Subcutaneous adipose tissue (tissue), 4 donors: ENCODE data around the gene GDF7. TPM values are rescaled to one million over a fixed set of nuclear protein-coding genes. Genes with fewer than 3 reads are reported as not detected.

ENCODE experiments used
- total RNA-seq, 4 donors: library from RNA; depleted of rRNA; stranded (reverse); fragments of >200 nt; gene quantifications; one replicate each; pipeline ENCODE4 v1.1.0, GENCODE V29; 2016
- TF ChIP-seq, protein P1 (sequence below): fragments of 450-650 bp; IDR thresholded peaks from one replicate; pipeline ENCODE4 v1.5.1; 2016; ENCODE audit warnings: low read depth, mild to moderate bottlenecking, control low read depth, antibody characterized with exemption, moderate library complexity

The GDF7 gene
- total RNA-seq, 4 donors from 2014 or later: under 0.01 to 0.19 (median under 0.01) TPM; not detected in 1

DNA sequence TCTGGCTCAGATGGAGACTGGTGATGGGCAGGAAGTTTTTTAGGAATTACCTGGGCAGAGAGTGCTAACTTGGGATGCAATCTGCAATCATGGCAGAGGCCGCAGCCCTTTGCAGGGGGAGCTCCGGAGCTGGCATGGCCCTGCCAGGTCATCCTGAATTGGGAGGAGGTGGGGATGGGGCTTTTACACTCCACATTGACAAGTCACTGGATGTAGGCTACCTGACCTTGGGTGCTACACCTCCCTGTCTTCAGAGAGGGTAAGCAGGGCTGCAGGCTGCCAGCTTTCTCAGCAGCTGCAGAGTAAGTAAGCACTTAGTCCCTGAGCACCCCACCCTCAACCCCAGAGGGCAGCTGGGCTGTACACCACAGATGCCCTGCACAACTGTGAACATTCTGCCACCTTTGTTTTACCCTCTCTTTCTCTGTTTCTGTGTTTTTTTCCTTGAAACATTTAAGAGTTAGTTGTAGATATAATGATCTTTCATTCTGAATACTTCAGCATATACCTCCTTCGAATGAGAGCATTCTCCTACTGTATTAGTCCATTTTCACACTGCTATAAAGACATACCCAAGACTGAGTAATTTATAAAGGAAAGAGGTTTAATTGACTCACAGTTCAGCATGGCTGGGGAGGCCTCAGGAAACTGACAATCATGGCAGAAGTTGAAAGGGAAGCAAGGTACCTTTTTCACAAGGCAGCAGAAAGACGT, 9.3 kb upstream of the GDF7 start:
- TF ChIP-seq, protein P1, sequence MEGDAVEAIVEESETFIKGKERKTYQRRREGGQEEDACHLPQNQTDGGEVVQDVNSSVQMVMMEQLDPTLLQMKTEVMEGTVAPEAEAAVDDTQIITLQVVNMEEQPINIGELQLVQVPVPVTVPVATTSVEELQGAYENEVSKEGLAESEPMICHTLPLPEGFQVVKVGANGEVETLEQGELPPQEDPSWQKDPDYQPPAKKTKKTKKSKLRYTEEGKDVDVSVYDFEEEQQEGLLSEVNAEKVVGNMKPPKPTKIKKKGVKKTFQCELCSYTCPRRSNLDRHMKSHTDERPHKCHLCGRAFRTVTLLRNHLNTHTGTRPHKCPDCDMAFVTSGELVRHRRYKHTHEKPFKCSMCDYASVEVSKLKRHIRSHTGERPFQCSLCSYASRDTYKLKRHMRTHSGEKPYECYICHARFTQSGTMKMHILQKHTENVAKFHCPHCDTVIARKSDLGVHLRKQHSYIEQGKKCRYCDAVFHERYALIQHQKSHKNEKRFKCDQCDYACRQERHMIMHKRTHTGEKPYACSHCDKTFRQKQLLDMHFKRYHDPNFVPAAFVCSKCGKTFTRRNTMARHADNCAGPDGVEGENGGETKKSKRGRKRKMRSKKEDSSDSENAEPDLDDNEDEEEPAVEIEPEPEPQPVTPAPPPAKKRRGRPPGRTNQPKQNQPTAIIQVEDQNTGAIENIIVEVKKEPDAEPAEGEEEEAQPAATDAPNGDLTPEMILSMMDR: no peak

DNA sequence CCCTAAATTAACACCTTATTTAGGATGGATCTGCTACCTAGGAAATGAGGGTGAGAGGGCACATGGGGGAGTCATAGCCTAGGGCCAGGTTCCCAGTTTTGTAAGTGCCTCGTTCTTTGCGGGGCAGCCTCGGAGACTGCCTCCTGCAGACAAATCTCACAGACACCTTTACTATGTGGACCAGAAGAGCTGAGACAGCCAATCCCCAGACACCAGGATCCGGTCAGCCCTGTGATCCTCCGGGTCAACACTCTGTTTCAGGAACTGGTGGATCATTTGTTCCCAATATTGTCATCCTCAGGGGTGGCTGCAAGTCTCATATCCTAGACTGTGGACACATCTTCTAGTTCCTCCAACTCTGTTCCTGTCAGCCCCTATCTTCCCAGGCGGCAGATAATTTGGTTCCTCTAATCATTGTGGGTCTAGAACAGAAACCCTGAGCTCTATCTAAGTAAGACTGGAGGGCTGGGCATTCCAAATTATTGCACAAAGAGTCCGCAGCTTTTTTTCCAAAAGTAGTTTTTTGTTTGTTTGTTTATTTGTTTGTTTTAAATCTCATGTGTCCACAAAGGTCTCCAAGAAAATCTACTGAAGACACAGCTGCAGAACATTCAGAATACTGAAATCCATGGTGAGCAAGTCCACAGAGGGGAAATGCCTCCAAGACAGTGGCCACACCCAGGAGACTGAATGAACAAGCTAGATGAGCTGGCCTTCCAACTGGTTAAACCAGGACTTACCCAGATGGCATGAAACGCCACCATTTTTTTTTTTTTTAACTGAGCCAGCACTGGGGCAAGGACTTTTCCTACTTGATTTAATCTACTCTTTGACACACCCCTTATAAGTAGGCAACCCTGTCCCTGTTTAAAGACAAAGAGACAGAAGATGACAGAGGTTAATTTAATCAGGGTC, 6.2 kb upstream of the GDF7 start:
- TF ChIP-seq, protein P1: no peak

DNA sequence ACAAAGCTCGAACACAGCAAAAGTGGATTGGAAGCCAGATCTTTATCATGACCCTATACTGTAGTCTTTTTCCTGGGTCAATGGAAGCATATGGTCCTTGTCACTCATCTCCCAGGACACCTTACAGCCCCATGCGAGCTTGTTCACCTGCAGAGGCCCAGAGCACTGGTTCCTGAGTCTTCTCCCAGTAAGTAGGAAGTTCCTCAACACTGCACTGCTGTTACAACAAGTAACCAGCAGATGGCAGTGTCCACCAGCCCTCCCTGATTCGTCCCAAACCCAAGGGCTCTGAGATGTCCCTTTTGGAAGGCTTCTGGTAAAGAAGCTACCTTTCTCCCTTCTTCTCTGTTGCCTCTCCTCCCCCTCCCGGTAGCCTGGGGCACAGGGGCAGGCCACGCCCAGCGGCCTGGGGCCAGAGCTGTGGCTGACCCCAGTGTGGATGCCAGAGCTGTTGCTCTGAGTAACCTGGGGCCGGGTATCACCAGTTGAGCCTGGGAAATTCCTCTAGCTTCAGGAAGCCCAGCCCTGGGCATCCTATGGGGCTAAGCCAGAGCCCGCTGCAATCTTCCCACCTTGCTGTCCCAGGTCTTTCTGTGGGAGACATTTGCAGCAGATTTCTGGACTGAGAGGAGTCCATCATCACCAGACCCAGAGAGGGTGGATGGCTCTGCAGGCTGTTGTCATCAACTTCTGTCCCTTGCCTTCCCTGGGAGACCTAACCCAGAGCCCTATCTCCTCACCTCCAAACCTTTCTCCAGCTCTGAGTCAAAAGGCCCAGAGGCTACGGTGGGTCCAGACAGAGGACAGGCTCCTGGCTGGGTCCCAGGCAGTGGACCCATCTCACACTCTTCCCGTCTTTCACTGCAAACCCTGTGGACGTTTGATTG, 5.3 kb upstream of the GDF7 start:
- TF ChIP-seq, protein P1: no peak

DNA sequence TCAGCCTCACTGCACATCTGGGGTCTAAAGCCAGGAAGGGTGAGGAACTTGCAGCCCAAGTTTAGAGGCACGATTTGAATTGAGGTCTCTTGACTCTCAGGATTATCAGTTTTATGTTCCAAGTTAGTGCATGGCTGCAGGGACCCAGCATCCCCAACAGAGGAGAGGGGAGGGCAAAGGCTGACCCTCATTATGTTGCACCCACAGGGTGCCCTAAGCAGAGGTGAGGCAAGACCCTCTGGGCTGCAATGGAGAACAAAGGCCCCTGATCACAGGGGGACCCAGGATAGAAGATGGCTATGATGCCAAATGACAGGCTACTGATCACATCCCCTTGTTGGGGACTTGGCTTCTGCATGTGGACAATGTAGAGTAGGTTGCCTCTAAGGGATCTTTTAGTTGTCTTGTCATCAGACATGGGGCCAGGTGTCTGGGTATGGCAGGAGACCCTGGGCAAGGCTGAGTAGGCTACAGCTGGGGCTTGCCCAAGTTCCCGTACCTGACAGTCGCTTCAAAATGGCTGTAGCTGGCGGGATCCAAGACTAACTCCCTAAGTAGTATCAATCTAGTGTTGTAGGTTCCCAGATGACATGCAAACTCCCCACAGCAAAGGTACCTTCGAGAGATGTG, 4.5 kb upstream of the GDF7 start:
- TF ChIP-seq, protein P1: no peak

DNA sequence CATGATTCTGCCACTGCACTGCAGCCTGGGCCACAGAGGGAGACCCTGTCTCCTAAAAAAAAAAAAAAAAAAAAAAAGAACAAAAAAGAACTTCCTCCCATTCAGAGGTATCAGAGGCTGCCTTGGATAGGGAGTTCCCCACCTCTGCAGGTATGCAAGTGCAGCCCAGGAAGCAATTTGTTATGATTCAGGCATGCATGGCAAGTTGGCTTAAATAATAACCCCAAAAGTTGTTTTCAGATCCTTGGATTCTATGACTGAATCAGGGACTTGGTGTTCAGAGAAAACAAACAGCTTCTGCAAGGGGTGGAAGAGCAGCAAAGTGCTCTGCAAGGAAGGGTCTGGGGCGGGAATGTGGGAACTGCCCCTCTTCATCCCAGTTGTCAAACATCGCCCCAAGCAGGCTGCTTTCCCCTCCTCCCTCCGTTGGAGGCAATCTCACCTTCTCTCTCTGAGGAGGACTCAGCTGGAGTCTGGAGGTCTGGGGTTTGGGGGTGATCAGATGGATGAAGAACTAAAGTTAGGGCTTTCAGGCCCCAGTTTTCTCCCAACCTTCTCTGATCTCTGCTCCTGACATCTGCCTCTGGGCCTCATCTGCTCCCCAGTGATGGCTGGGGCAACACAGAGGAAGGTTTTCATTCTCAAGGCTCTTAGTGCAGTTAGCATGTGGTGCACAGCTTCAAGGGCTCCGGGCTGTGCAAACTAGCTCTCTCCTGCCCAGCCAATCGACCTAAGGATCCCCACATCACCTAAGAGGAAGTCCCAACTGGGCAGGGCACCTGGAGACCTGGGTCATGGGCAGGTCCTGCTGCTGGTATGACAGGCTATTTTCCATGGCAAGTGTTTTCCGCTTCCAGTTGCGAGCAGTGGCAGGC, 3.5 kb upstream of the GDF7 start:
- TF ChIP-seq, protein P1: no peak

DNA sequence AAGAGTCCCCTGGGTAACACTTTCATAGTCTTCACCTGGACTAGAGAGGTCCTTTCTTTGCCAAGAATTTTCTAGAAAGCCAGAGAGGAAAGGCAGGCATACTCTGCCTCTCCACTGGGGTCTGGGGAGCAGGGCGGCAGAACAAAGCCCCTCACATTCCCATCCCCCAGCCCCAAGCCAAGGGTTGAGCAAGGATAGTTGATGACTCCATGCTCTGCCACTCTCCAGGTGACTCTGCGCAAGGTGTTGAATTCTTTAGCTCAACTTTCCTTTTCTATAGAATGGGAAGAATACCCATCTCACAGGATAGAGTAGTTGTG, 2.9 kb upstream of the GDF7 start:
- TF ChIP-seq, protein P1: no peak
